H1 (cell line): ENCODE data around the gene COPZ2.

Source experiments
- EP300 ChIP-seq, 2 experiments: IDR thresholded peaks; 1 replicate in 1 of 2; 2 replicates in 1 of 2; pipeline ENCODE4 v1.6.1; 2011 to 2012; ENCODE audit warnings: low read depth in 2 of 2, low read length in 2 of 2, mild to moderate bottlenecking in 2 of 2, borderline replicate concordance in 1 of 2, inconsistent platforms in 1 of 2, moderate library complexity in 1 of 2
- EZH2 ChIP-seq: fragments of 200-600 bp; sonication (generic); IDR thresholded peaks from 2 replicates; pipeline ENCODE4 v1.7.1; 2012; ENCODE audit warnings: low read depth, mild to moderate bottlenecking, moderate library complexity, low read length, inconsistent platforms; ENCODE audit not compliant: severe bottlenecking
- POLR2A ChIP-seq, 2 experiments: IDR thresholded peaks; 1 replicate in 1 of 2; 2 replicates in 1 of 2; pipeline ENCODE4 v1.6.1; 2011; ENCODE audit warnings: low read depth in 2 of 2, low read length in 2 of 2, mild to moderate bottlenecking in 2 of 2; ENCODE audit errors: control extremely low read depth in 1 of 2
- TAF1 ChIP-seq: IDR thresholded peaks from 2 replicates; pipeline ENCODE4 v1.6.1; 2011; ENCODE audit warnings: mild to moderate bottlenecking, low read depth, low read length
- TF ChIP-seq, protein P1 (sequence below), 3 experiments: IDR thresholded peaks; 1 replicate in 2 of 3; 2 replicates in 1 of 3; pipeline versions ENCODE4 v1.5.1 to v1.6.1; 2011; ENCODE audit warnings: low read length in 3 of 3, mild to moderate bottlenecking in 3 of 3, inconsistent platforms in 2 of 3, low read depth in 1 of 3, moderate library complexity in 1 of 3; ENCODE audit not compliant: insufficient read depth in 1 of 3; ENCODE audit errors: control extremely low read depth in 1 of 3

DNA sequence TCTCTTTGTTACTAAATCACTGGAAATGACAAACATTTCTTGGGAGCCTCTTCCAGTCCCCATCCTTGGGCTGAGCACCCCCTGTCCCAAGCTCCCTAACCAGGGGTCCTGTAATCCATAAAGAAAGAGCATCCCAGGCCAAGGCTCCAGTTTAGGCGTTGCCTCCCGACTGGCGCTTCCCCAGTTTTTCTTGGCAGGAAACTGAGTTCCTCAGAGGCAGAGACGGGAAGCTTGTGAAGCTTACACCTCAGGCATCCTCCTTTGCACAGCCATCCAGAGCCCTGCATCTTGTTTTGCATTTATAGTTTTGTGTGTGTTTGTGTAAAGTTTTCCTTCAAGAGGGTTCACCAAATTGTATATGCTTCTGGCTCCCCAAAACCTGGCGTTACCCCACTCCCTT is 7.1 kb downstream of the COPZ2 start:
- TF ChIP-seq TAF1 (no peak), EZH2 (no peak), POLR2A (IDR thresholded peaks at IDR 0.05; ENCODE audit: control extremely low read depth in 1 of 2, low read depth in 2 of 2, low read length in 2 of 2) (no peak), EP300 (IDR thresholded peaks at IDR 0.05; ENCODE audit: borderline replicate concordance in 1 of 2, low read depth in 2 of 2, low read length in 2 of 2) (no peak)
- TF ChIP-seq, protein P1, sequence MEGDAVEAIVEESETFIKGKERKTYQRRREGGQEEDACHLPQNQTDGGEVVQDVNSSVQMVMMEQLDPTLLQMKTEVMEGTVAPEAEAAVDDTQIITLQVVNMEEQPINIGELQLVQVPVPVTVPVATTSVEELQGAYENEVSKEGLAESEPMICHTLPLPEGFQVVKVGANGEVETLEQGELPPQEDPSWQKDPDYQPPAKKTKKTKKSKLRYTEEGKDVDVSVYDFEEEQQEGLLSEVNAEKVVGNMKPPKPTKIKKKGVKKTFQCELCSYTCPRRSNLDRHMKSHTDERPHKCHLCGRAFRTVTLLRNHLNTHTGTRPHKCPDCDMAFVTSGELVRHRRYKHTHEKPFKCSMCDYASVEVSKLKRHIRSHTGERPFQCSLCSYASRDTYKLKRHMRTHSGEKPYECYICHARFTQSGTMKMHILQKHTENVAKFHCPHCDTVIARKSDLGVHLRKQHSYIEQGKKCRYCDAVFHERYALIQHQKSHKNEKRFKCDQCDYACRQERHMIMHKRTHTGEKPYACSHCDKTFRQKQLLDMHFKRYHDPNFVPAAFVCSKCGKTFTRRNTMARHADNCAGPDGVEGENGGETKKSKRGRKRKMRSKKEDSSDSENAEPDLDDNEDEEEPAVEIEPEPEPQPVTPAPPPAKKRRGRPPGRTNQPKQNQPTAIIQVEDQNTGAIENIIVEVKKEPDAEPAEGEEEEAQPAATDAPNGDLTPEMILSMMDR (IDR thresholded peaks at IDR 0.05; ENCODE audit: control extremely low read depth in 1 of 3, insufficient read depth in 1 of 3, low read depth in 1 of 3, low read length in 3 of 3), result no peak
